Subcutaneous adipose tissue (tissue), 4 donors: Measurements from ENCODE around the gene OAT. TPM values are rescaled to one million over a fixed set of nuclear protein-coding genes. Genes with fewer than 3 reads are reported as not detected.

Experiments
- CTCF ChIP-seq: fragments of 450-650 bp; IDR thresholded peaks from one replicate; pipeline ENCODE4 v1.5.1; 2016; ENCODE audit warnings: low read depth, mild to moderate bottlenecking, control low read depth, antibody characterized with exemption, moderate library complexity
- total RNA-seq, 4 donors: library from RNA; depleted of rRNA; stranded (reverse); fragments of >200 nt; gene quantifications; one replicate each; pipeline ENCODE4 v1.1.0, GENCODE V29; 2016

The OAT gene
- total RNA-seq, 4 donors from 2014 or later, result 46.5 to 96.4 (median 93.1) TPM

GRCh38 chr10:124375691-124376090 is 43.0 kb downstream of the OAT start:
- TF ChIP-seq CTCF, result no peak

- TF ChIP-seq CTCF, result no peak
Observed at GRCh38 chr10:124375353-124375614, 43.4 kb downstream of the OAT start.

GRCh38 chr10:124374535-124375352 is 44.0 kb downstream of the OAT start:
- TF ChIP-seq CTCF, result no peak

- no peak for TF ChIP-seq CTCF
Observed at GRCh38 chr10:124372899-124373298, 45.8 kb downstream of the OAT start.

GRCh38 chr10:124370426-124370825 is 48.3 kb downstream of the OAT start:
- TF ChIP-seq CTCF, result no peak

GRCh38 chr10:124369986-124370385 is 48.7 kb downstream of the OAT start:
- no peak for TF ChIP-seq CTCF

- no peak for TF ChIP-seq CTCF
Observed at GRCh38 chr10:124369066-124369465, 49.7 kb downstream of the OAT start.
